ENCODE measurements around the gene SCUBE3. TPM values are rescaled to one million over a fixed set of nuclear protein-coding genes. Genes with fewer than 3 reads are reported as not detected.

SCUBE3 gene
- total RNA-seq, 2 donors from 2014 or later = 0.12 to 0.59 TPM

- no peaks in the 10 kb centered on the region for H3K27me3 ChIP-seq
- H3K4me1 ChIP-seq = peaks cover 0 to 29% of the 10 kb centered on the region in 2 donors
- H3K27ac ChIP-seq = no peak overlapping the region
- H3K4me3 ChIP-seq = no peak overlapping the region
- no peak for DNase-seq (ENCODE audit: low spot score)
- H3K36me3 ChIP-seq = no peaks in the 10 kb centered on the region
- no peak for TF ChIP-seq CTCF (IDR thresholded peaks at IDR 0.05)
- H3K9me3 ChIP-seq = no peaks in the 10 kb centered on the region
Measured at GRCh38 chr6:35267446-35267845, 53.7 kb downstream of the SCUBE3 start.

GRCh38 chr6:35267897-35268296, 54.1 kb downstream of the SCUBE3 start:
- no peak for TF ChIP-seq CTCF (IDR thresholded peaks at IDR 0.05)
- no peaks in the 10 kb centered on the region for H3K9me3 ChIP-seq
- no peak for DNase-seq (ENCODE audit: low spot score)
- no peaks in the 10 kb centered on the region for H3K36me3 ChIP-seq
- no peak overlapping the region for H3K27ac ChIP-seq
- no peaks in the 10 kb centered on the region for H3K27me3 ChIP-seq
- H3K4me3 ChIP-seq = no peak overlapping the region
- peaks cover 0 to 29% of the 10 kb centered on the region in 2 donors for H3K4me1 ChIP-seq

- Histone ChIP-seq H3K4me1 (peaks cover 0 to 22% of the 10 kb centered on the region in 2 donors), H3K27me3 (no peaks in the 10 kb centered on the region), H3K27ac (no peak overlapping the region), H3K9me3 (no peaks in the 10 kb centered on the region), H3K4me3 (no peak overlapping the region), H3K36me3 (no peaks in the 10 kb centered on the region)
- no peak for TF ChIP-seq CTCF (IDR thresholded peaks at IDR 0.05)
- DNase-seq (ENCODE audit: low spot score) = no peak
Measured at GRCh38 chr6:35272005-35272404, 58.2 kb downstream of the SCUBE3 start.

GRCh38 chr6:35273822-35274559, 60.2 kb downstream of the SCUBE3 start:
- no peaks in the 10 kb centered on the region for H3K9me3 ChIP-seq
- TF ChIP-seq CTCF (IDR thresholded peaks at IDR 0.05) = no peak
- H3K27ac ChIP-seq = no peak overlapping the region
- peaks cover 0 to 17% of the 10 kb centered on the region in 2 donors for H3K4me1 ChIP-seq
- H3K36me3 ChIP-seq = no peaks in the 10 kb centered on the region
- no peaks in the 10 kb centered on the region for H3K27me3 ChIP-seq
- no peak overlapping the region for H3K4me3 ChIP-seq
- no peak for DNase-seq (ENCODE audit: low spot score)

- no peak overlapping the region for H3K4me3 ChIP-seq
- H3K36me3 ChIP-seq = peaks cover under 1% of the 10 kb centered on the region
- H3K27me3 ChIP-seq = no peaks in the 10 kb centered on the region
- H3K27ac ChIP-seq = peak overlapping the region; percentile 4 to 5
- H3K9me3 ChIP-seq = no peaks in the 10 kb centered on the region
- no peak for DNase-seq (ENCODE audit: low spot score)
- peaks cover 0 to 17% of the 10 kb centered on the region in 2 donors for H3K4me1 ChIP-seq
- no peak for TF ChIP-seq CTCF (IDR thresholded peaks at IDR 0.05)
Measured at GRCh38 chr6:35275744-35276260, 62.0 kb downstream of the SCUBE3 start.
